Fibroblast of villous mesenchyme (primary cell): ENCODE results near the gene FAF2. TPM values are rescaled to one million over a fixed set of nuclear protein-coding genes. Genes with fewer than 3 reads are reported as not detected.

ENCODE experiments used
- DNase-seq: peaks from one replicate; pipeline ENCODE4 v3.0.0-alpha.2; 2010; ENCODE audit warnings: low read depth
- H3K4me3 ChIP-seq: 2 replicates; pipeline ENCODE4 v1.5.1; 2011; ENCODE audit warnings: low read depth, mild to moderate bottlenecking, low read length
- total RNA-seq: library from RNA; depleted of rRNA; stranded (reverse); fragments of >200 nt; gene quantifications from 2 replicates; pipeline ENCODE4 v1.2.3, GENCODE V29; 2012
- TF ChIP-seq, protein P1 (sequence below): IDR thresholded peaks from 2 replicates; pipeline ENCODE4 v1.5.1; 2012; ENCODE audit warnings: low read depth, mild to moderate bottlenecking, low read length; ENCODE audit not compliant: insufficient read depth

FAF2 gene, protein sequence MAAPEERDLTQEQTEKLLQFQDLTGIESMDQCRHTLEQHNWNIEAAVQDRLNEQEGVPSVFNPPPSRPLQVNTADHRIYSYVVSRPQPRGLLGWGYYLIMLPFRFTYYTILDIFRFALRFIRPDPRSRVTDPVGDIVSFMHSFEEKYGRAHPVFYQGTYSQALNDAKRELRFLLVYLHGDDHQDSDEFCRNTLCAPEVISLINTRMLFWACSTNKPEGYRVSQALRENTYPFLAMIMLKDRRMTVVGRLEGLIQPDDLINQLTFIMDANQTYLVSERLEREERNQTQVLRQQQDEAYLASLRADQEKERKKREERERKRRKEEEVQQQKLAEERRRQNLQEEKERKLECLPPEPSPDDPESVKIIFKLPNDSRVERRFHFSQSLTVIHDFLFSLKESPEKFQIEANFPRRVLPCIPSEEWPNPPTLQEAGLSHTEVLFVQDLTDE
- 37.0 and 59.2 TPM in 2 replicates for total RNA-seq

DNA sequence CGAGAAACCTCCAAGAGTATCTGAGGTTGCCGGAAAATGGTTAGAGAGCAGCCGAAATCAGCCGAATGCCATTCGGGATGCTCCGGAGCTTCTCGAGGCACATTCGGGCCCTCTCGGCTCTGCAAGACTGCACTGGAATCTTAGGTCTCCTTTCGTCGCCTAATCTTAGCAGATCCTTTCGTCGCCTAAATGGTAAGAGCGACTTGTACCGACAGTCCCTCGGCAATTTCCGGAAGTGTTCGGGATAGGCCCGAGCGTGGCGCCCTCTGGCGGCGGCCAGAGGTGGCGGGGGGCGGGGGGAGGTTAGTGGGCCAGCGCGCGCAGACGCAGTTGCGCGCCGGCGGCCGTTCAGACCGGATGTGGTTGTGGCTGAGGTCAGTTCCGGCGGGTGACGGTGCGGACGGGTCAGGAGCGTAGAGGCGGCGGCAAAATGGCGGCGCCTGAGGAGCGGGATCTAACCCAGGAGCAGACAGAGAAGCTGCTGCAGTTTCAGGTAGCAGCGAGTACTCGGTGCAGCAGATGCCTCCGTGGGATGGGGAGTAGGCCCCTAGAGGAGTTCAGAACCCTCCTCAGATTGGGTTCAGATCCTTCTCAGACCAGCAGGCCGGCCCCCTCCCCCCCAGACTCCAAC is at the start of gene FAF2:
FAF2 (plus strand) TSS at position 408 of the 631 bp plus-strand sequence; CDS start at position 431, 23 bp downstream.
- peak within 1 kb of the TSS; percentile 99 for H3K4me3 ChIP-seq
- TF ChIP-seq, protein P1, sequence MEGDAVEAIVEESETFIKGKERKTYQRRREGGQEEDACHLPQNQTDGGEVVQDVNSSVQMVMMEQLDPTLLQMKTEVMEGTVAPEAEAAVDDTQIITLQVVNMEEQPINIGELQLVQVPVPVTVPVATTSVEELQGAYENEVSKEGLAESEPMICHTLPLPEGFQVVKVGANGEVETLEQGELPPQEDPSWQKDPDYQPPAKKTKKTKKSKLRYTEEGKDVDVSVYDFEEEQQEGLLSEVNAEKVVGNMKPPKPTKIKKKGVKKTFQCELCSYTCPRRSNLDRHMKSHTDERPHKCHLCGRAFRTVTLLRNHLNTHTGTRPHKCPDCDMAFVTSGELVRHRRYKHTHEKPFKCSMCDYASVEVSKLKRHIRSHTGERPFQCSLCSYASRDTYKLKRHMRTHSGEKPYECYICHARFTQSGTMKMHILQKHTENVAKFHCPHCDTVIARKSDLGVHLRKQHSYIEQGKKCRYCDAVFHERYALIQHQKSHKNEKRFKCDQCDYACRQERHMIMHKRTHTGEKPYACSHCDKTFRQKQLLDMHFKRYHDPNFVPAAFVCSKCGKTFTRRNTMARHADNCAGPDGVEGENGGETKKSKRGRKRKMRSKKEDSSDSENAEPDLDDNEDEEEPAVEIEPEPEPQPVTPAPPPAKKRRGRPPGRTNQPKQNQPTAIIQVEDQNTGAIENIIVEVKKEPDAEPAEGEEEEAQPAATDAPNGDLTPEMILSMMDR, result peak; percentile 94
- peak; percentile 99 for DNase-seq

DNA sequence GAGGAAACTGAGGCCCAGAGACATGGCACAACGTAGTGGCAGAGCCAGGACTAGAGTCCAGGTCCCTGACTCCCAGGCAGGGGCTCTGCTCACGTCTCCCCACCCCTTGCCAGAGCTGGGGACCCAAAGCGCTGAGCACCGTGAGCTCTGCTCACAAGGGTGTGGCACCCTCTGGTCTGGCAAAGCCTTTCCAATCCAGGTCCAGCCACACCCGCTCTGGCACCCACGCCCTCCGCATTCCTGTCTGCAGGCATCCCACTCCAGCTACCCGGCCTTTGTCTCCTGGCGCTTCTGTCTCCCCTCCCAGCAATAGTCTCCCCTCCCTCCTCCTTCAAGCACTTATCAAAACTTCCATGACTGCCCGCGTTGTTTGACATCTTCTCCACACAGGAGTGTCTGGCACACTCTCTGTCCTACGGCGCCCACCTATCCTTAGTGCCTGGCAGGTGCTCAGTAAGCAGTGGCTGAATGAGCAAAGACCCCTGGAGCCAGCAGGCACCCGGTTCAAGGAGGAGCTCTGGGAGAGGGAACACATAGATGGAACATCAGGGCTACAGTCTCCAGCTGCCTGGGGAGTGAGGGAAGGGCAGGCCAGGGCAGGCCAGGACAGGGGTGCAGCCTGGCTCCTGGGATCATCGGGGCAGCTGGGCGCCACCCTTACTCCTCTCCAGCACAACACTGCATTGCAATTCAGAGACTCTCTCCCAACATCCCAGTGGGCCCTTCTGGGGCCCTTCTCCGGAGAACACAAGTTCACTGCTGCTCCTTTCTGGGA is 47.6 kb upstream of the FAF2 start:
- H3K4me3 ChIP-seq, result no peak overlapping the region
- DNase-seq, result no peak
- TF ChIP-seq, protein P1, result no peak

DNA sequence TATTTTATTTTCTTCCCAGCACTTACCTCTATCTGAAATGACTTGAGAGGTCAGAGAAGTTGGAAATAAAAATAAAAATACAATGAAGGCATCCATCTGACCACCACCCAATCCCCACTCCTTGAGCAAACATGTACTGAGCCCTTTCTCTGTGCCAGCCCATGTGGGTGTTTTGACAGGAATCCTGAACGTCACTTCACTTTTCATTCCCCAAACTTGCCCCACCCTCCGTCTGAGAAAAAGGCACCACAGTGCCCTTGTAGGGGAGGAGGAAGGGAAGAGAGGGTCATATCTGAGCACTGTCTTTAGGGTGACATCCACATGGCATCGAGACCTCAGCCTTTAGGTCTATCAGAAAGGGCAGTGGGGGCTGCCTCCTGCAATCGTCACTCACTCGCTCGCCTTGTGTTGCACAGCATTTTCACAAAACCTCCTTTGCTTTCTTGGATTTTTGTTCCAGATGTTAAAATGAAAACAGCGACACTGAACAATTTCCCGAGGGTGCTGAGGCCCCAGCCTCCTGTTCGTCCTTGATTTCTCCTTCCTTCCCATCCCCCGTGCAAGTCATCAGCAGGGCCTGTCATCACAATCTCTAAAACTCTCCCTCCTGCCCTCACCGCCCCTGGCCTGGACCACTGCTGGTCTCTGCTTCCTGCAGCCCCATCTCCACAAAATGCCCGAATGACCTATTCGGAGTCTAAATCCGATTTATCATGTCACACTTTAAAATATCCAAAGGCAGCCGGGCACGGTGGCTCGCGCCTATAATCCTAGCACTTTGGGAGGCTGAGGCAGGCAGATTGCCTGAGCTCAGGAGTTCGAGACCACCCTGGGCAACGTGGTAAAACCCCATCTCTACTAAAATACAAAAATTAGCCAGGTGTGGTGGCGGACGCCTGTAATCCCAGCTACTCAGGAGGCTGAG is 46.6 kb upstream of the FAF2 start:
- no peak for DNase-seq
- H3K4me3 ChIP-seq, result no peak overlapping the region
- TF ChIP-seq, protein P1, result no peak

DNA sequence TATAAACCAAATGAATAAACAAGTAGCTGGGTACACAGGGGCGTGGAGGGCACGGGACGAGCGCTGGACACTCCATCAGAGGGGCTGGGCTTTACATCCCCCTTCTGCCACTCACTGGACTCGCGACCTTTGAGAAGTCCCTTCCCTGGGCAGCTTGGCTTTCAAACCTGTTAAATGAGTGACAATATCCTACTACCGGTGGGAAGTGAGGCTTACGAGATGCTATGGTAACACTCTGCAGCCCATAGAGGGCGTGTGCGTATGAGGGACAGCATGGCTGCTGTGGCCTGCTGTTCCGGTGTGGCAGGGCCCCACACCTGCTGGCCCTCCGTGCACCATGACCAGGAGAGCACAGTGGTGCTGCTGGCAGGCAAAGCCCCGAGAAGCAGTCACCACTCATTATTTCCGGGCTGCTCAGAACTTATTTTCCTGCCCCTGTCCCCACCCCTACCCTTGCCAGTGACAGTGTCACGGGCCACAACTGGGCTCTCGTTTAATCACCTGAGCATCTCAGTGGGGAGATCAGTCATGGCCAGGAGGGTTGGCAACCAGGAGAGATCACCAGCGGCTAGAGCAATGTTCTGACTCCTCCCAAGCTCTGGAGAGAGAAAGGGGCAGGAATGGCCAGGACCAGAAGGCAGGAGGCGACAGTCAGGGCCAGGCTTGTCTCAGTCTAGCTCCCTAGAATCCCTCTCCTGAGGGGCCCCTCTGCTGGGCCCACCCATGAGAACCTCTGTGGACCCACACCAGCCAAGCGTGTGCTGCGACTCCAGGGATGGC is 42.3 kb upstream of the FAF2 start:
- TF ChIP-seq, protein P1, result no peak
- DNase-seq, result no peak
- H3K4me3 ChIP-seq, result no peak overlapping the region

DNA sequence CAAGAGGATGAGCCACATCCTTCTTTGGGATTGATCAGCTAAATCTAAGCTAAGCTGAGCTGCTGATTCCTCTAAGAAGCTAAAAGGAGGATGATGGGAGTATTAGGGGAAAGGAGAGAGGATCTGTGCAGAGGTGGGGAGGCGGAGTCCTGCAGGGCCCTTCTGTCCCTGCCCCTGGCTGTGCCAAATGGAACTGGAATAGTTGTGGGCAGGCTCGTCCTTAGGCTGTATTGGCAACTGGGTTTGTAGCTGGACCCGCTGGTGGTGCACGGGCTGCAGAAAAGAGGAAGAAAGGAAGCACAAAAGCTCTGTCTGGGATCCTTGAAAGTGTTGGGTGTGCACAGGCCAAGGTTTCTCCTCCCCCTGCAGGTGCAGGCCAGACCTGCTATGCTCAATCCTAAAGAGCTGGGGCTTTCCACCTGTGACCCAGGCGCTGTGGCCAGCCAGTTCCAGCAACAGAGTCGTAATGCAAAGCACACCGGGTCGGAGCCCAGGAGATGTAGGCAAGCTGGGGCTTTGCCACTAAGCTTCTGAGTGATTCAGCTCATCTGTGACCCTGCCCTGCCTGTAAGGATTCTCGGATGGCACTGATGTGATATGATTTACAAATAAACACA is 41.6 kb upstream of the FAF2 start:
- no peak overlapping the region for H3K4me3 ChIP-seq
- TF ChIP-seq, protein P1, result no peak
- DNase-seq, result no peak
